GM23338 (cell line): Measurements from ENCODE around the gene ADGRD1. TPM values are rescaled to one million over a fixed set of nuclear protein-coding genes. Genes with fewer than 3 reads are reported as not detected.

ENCODE experiments used
- CREB1 ChIP-seq: fragments of 250-450 bp; sonication (Bioruptor Pico); IDR thresholded peaks from 2 replicates; pipeline ENCODE4 v1.5.0; 2020; ENCODE audit warnings: low read depth, mild to moderate bottlenecking, moderate library complexity
- NANOG ChIP-seq: IDR thresholded peaks from 2 replicates; pipeline ENCODE4 v1.6.1; 2016; ENCODE audit warnings: antibody characterized with exemption, borderline replicate concordance
- REST ChIP-seq: IDR thresholded peaks from one replicate; pipeline ENCODE4 v1.6.1; 2018; ENCODE audit warnings: antibody characterized with exemption; ENCODE audit not compliant: unreplicated experiment
- STAT1 ChIP-seq: IDR thresholded peaks from one replicate; pipeline ENCODE4 v1.6.1; 2016; ENCODE audit warnings: antibody characterized with exemption; ENCODE audit not compliant: unreplicated experiment
- ZNF462 ChIP-seq: fragments of 250-450 bp; sonication (Bioruptor Pico); IDR thresholded peaks from 2 replicates; pipeline ENCODE4 v1.5.0; 2020; ENCODE audit warnings: mild to moderate bottlenecking, moderate library complexity
- polyA plus RNA-seq: library from polyadenylated mRNA; unstranded; fragments of >200 nt; fragmentation: Nextera tagmentation; extraction: Ambion mirVana; gene quantifications from 2 replicates; pipeline ENCODE4 v1.2.1, GENCODE V29; 2016
- total RNA-seq: library from RNA; depleted of rRNA; stranded (reverse); fragments of >200 nt; shearing (Covaris generic); gene quantifications from 2 replicates; pipeline ENCODE4 v1.2.3, GENCODE V29; 2014

ADGRD1 gene
- total and polyA plus RNA-seq, 2 experiments from 2014 or later: 1.4 TPM; not detected in 1

DNA sequence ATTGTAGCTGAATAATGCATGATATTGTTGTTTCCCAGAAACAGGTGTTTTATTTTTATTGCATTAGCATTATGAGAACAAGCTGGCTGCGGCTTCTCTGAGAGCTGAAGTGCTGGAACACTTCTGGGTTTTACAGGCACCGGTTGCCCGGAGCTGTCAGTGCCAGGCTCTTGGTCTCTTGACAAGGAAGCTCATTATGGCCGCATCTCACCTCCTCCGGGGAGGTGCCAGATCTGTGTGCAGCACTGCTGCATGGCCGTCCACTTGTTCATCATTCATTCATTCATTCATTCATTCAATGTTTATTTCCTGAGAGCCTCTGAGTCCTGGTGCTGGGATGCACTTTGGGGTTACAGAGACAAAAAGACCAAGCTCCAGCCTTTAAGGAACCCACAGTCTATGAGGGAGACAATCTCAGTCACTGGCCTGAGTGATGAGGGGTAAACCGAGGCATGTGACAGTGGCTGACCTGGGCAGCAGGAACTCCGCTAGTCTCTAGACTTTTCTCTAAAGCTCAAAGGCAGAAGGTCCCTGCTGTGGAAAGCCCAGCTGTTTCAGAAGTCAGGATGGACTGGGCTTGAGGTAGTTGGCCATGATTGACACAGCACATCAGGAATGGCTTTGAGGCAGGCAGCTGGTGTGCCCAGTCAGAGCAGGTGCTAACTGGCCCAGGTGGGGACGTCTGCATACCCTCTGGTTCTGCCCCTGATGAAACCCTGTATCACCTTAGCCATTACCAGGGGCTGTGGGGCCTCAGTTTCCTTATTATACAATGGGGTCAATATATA lies 181.0 kb downstream of the ADGRD1 start (continued):
- no peak for TF ChIP-seq ZNF462
- TF ChIP-seq STAT1: no peak
- no peak for TF ChIP-seq CREB1 (CRISPR knock-in tag)
- no peak for TF ChIP-seq NANOG
- TF ChIP-seq REST: no peak
